Measurements from ENCODE around the gene TEDC2.
"Not testable (repeated sequence)": the region's sequence is repeated elsewhere in the genome, so short reads cannot be mapped to it uniquely, and the experiment has no call there.

TEDC2 gene

GRCh38 chr16:2439598-2439997 lies 20.3 kb upstream of the TEDC2 start:
- DNase-seq, result no peak

- not testable (repeated sequence) for DNase-seq
These were observed 18.6 kb upstream of the TEDC2 start for GRCh38 chr16:2441143-2441804.

DNA sequence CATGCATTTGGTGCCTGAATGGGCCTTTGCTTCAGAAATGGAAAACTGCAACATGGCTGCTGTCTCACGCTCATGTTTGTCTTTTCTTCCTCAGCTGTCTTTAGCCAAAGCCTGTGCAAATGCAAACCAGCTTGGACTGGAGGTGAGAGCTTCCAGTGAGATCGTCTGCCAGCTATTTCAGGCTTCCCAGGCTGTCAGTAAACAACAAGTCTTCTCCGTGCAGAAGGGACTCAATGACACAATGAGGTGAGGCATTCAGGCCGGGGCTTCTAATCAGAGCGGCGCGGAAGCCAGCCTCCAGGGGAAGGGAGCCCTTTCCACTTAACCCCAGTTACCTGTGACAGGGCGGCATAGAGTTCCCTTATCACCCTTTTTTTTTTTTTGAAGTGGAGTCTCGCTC lies 16.4 kb upstream of the TEDC2 start:
- DNase-seq, result no peak

GRCh38 chr16:2447920-2448583 lies 11.9 kb upstream of the TEDC2 start:
- no peak for DNase-seq

- DNase-seq, result no peak
These were observed 10.8 kb upstream of the TEDC2 start for GRCh38 chr16:2449118-2449517.

DNA sequence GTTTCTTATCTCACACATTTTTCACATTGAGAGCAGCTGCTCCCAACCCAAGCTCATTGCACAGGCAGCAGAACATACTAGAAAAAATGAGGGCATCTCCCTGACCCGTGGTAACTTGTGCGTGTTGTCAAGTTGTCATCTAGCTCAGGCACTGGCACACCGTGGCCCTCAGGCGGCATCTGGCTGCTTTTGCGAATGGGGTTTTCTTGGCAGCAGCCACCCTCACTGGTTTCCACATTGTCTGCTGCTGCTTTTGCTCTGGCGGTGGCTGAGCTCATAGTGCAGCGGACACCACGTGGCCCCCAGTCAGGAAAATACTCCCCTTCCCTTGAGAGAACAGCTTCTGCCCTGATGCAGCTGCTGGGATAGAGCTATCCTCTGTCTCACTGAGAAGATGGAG lies 9.4 kb upstream of the TEDC2 start:
- DNase-seq, result no peak

GRCh38 chr16:2450975-2451381 lies 8.9 kb upstream of the TEDC2 start:
- no peak for DNase-seq

DNA sequence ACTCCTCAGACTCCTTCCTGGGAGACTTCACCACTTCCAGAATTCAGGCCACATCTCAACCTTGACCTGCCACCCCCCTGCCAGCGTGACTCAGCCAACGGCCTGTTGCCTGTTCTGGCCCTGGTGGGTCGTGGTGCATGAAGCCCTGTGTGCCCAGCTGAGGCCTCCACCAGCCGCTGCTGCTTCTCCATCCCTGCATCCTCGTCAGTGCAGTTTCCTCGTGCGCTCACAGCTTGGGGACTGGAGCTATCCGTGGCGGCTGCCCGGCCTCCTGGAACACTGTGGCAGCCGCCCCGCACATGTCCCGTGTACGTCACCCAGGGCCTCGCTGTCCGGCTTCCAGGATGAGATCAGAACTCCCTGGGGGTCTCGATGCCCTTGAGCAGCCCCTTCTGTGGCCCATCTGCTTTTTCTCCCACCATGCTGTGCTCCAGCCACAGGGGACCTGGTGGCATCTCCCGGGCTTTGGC lies 8.0 kb upstream of the TEDC2 start:
- DNase-seq, result no peak

GRCh38 chr16:2452650-2453049 lies 7.3 kb upstream of the TEDC2 start:
- no peak for DNase-seq

DNA sequence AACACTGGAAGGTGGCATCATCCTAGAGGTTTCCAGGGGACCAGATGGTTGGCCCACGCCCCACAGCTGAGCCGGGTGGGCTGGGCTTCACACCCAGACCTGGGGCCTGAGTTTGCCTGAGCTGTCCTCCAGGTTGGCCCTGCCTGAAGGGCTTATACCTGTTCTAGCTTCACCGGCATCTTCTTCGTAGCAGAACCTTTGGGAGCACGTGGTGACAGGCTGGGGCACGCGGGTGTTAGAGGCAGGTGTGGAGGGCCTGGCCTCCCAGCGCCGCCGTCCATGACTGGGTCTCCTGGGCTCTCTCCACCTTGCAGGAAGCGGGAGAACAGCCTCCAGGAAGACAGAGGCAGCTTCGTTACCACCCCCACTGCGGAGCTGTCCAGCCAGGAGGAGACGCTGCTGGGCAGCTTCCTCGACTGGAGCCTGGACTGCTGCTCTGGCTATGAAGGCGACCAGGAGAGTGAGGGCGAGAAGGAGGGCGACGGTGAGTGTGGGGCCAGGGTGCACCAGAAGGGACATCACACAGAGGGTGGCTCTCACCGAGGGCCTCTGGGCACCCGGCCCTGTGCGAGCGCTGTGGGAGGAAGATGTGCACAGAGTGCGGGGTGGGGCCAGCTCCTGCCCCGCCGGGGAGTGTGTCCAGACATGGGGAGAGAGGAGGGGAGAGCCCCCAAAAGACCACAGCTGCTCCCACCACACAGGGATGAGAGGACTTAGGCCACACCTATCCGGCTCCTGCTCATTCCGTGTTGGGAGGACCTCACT lies 4.6 kb upstream of the TEDC2 start:
- no peak for DNase-seq

DNA sequence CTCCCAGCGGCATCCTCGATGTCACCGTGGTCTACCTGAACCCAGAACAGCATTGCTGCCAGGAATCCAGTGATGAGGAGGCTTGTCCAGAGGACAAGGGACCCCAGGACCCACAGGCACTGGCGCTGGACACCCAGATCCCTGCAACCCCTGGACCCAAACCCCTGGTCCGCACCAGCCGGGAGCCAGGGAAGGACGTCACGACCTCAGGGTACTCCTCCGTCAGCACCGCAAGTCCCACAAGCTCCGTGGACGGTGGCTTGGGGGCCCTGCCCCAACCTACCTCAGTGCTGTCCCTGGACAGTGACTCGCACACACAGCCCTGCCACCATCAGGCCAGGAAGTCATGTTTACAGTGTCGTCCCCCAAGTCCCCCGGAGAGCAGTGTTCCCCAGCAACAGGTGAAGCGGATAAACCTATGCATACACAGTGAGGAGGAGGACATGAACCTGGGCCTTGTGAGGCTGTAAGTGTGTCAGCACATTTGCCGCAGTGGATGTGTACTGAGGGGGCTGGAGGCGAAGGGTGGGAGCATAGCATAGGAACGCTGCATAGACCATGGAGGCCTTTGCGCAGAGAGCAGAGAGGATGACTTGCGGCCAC lies 3.3 kb upstream of the TEDC2 start:
- no peak for DNase-seq

GRCh38 chr16:2457267-2457666 lies 2.6 kb upstream of the TEDC2 start:
- DNase-seq, result no peak

DNA sequence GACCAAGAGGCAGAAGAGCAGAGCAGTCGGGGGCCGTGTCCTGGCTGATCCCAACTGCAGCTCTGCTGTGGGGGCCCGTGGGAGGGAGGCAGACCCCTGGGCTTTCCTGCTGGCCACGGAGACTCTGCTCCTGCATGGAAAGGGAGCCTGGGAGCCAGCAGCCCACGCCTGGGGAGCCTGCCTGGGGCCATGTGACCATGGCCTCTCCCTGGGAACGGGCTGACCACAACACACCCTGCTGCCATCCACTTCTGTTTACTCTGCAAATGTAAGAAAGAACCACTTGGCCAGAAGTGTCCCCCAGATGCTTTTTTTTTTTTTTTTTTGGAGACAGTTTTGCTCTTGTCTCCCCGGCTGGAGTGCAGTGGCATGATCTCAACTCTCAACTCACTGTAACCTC lies 2.0 kb upstream of the TEDC2 start:
- DNase-seq, result no peak

- no peak for DNase-seq
These were observed 842 bp upstream of the TEDC2 start for GRCh38 chr16:2458887-2459646.

GRCh38 chr16:2460391-2460713 lies 443 bp downstream of the TEDC2 start:
- no peak for DNase-seq

GRCh38 chr16:2460916-2461315 lies 1.0 kb downstream of the TEDC2 start:
- DNase-seq, result no peak

DNA sequence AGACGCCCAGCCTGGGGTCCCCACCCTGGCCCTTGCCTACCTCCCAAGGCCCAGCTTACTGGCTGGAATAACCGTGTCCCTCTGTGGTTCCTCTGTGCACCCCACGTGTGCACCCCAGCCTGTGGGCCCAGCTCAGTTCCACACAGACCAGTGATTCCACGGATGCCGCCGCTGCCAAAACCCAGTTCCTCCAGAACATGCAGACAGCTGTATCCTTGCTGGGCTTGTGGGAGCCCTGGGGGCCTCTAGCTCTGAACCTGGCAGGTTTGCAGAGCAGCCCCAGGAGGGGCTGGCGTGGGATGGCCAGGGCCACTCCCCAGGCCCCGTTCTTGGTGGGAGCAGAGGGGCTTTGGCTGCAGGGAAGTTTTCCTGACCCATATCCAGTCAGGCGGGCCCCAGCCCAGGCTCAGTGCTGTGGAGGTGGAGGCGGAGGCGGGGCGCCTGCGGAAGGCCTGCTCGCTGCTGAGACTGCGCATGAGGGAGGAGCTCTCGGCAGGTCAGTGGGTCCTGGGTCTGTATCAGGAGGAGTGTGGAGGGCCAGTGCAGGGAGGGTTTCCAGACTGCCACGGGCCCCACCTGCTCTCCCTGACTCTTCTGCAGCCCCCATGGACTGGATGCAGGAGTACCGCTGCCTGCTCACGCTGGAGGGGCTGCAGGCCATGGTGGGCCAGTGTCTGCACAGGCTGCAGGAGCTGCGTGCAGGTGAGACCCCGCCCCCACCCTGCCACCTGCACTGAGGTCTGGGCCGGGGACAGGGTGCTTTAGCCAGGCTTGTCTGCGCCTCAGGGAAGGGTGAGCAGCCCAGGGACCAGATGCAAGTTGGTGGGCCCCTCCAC lies 2.3 kb downstream of the TEDC2 start:
- DNase-seq, result no peak

DNA sequence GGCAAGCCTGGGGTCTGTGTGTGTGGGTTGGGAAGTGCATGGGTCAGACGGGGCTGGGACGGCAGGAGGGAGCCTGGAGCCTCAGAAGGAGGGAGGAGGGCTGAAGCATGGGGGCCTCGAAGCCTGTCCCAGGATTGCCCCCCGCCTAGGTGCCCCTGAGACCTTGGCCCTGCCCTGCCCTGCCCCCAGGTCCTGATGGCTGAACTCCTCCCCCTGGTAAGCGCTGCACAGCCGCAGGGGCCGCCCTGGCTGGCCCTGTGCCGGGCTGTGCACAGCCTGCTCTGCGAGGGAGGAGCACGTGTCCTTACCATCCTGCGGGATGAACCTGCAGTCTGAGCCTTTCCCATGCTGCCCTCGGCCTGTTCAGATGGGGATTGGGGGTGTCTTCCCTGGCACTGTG lies 4.4 kb downstream of the TEDC2 start:
- no peak for DNase-seq

- DNase-seq, result no peak
These were observed 5.9 kb downstream of the TEDC2 start for GRCh38 chr16:2465653-2466415.

GRCh38 chr16:2466667-2467527 lies 7.0 kb downstream of the TEDC2 start:
- no peak for DNase-seq

Data from stimulated activated CD4-positive, alpha-beta T cell treated with anti-CD3 and anti-CD28 coated beads, Interleukin-2, amount 100 ng/mL, for 48 hours (primary cell).